Colon (tissue), 2 donors: ENCODE measurements around the gene ANAPC4.

Experiments
- FAIRE-seq: peaks from 2 replicates; lab custom pipeline; 2012; peaks lifted over from hg19 to GRCh38; lab: Jason Lieb, UNC
- donor health status: control.
- donor health status: control.

The ANAPC4 gene

DNA sequence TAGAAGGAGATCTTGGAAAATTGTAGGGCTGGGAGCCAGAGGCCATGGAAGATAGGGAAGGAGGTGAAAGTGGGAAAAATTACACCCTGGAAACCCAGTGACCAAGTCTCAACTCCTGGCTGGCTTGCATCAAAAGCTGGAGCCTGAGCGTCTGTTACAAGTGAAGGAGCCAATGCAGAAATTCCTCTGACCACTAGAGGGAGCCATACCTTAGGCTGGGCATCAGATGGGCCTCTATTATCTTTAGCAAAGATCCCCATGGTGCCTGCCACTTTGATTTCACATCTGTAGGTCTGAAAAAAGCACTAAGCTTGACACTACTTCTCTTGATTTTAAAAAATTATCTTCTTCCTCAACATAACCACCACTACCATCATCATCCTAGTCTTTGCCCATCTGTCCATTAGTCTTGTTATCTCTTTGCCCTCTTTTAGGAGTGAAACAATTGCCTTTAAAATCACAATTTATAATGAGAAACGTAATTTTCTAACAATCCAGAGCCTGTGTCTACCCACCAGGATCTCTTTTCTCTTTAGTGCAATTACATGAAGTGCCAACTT is 62.9 kb downstream of the ANAPC4 start:
- no peak for FAIRE-seq

DNA sequence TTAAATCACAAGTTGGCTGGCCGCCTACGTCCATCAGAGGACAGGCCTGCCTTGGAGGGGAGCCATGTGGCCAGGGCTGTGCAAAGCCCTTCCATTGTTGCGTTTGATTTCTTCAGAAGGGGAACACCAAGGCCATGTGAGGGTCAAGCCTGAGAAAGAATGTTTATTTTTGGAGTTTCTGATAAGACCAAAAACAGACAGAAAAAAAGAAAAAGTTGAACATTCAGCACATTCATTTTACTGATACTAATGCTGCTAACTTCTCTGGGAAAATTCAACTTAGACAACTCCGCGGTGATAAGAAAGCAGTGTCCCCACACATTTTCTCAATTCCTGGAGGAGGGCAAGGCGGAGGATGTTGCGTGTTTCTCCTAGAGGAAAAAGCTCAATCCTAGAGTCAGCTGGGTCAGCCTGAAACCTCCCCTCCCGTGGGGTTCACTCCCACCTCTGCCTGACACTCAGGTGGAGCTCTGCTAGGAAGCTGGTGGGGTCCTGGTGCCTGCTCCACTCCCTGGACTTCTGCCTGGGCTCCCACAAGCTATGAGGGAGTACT is 63.5 kb downstream of the ANAPC4 start:
- no peak for FAIRE-seq

DNA sequence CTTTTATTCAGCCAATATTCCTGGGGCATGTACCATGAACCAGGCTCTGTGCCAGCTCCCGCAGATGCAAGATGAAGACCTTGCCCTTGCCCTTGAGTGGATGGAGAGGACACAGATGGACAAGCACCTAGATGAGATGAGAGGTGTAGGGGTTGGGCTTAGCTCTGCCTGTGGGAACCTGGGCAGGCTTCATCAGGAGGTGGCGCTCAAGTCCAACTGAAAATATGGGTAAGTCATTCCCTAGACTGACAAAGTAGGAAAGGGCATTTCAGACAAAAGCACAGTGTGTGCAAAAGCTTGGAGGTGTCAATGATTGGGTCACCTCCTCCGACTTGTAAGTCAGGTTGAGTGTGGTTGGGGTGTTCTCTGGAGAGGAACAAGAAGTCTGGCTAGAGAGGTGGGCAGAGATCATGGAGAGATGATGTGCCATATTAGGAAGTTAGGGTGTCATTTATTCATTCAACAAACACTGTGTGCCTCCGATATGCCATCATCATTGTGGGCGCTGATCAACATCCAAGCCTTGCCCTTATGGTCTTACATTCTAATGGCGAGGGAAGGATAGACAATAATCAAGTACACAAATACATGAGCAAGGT is 64.6 kb downstream of the ANAPC4 start:
- FAIRE-seq = no peak

DNA sequence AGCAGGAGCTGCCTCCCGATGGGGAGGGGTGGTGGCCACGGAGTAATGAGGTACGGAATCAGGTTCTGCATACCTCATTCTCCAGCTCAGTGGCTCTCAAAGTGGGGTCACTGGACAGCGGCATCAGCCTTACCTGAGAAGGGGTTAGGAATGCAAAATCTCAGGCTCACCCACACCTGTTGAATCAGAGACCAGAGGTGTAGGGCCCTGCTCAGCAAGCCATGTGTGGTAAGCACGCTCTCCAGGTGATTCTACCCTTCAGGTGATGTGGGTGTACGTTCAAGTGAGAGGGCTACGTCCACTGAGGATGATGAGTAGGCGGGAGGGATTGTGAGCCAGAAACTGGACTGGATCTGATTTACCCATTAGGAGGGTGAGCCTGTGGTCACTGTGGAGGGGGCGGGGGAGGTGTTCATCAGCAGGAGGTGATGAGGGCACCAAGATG is 65.8 kb downstream of the ANAPC4 start:
- no peak for FAIRE-seq

DNA sequence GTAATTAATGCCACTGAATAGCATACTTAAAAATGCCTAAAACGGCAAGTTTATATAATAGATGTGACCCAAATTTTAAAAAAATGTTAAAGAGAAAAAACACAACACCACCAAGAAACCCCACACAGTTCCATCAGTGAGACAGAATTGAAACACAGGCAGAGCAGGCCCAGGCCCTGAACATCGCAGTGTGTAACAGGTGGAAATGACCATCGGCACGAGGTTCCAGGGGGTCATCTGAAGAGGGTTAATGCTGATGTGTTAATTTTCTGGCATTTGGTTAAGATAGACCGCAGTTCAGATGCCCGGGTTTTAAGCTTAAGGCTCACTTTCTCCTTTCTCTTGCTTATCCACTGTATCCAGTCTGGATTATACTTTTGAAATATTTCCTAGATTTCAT is 66.8 kb downstream of the ANAPC4 start:
- no peak for FAIRE-seq

DNA sequence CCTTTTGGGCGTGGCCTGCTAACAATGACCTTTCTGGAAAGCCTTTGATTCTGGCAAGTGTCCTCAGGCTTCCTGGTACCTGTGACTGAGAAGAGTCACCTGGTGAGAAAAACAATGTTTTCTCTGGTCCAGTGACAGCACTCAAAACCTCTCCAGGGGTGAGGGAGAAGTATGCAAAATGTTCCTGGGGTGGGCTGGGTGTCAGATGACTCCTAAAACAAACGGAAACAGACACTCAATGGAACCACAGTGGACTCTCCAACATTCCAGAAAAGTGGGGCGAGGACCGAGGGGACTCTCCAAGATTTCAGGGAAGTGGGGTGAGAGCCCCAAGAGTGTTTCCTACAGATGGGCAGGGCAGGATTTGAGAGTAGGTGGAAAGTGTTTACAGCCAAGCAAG is 69.5 kb downstream of the ANAPC4 start:
- no peak for FAIRE-seq

DNA sequence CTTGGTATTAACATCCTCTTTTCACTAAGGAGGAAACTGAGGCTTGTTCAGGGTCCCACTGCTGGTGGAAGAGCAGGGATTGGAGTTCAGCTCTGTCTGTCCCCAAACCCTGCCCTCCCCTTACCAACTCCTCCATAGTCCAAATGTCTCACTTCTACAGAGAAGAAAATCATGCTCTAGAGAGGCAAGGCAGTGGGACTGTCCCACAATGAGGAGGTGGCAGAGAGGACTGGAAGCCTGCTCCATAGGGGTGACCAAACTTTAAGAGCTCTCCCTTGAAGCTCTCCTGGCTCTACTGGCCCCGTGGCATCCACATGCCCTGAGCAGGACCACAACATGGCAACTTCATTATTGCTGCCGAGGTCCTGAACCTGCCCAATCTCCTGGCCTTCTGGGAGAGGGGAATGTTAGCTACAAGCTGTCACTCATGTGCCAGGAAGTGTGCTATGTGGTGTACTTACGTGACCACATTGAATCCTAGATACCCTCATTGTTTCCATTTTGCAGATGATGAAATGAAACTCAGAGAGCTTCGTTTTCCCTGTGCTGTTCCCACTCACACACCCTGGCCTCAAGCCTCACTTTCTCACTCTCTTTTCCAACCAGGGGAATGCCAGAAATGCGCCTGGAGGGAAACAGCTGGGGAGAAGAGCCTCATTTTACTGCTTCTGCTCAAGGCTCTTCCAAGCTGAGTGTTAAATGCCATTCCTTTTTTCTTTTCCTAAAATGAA is 71.5 kb downstream of the ANAPC4 start:
- FAIRE-seq = no peak

DNA sequence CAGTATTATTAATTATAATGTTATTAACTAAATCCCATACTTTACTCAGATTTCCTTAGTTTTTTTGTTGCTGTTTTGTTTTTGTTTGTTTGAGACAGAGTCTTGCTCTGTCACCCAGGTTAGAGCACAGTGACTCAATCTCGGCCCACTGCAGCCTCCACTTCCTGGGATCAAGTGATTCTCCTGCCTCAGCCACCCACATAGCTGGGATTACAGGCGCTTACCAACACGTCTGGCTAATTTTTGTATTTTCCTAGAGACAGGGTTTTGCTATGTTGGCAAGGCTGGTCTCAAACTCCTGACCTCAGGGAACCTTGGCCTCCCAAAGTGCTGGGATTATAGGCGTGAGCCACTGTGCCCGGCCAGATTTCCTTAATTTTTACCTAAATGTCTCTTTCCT is 72.2 kb downstream of the ANAPC4 start:
- FAIRE-seq = no peak

DNA sequence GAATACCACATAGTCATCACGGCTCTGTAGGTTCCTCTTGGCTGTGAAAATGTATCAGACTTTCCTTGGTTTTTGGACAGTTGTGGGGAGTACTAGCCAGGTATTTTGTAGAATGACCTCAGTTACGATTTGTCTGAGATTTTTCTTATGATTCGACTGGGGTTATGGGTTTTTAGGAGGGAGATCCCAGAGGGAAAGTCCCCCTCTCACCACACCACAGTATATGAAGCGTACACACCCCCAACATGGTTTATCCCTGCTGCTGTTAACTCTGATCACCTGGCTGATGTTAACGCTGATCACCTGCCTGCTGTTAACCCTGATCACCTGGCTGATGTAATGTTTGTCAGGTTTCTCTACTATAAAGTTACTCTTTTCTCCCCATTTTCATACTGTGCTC is 72.6 kb downstream of the ANAPC4 start:
- FAIRE-seq = no peak

DNA sequence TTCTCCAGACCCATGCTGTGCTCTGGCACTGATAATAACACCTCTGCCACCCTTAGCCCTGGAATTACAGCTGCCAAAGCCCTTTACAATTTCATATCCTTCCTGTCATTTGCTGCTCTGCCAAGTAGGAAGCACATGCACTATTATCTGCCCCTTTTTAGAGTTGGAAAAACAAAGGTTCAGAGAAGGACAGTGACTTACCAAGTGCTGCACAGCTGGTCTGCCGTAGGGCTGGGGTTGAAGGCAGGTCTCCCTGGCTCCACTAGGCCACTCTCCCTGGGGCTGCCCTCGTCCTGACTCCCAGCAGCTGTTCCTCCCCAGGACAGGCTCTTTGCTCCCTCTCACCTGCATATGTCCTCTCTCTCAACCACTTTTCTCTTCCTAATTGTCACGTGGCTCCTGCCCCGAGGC is 73.4 kb downstream of the ANAPC4 start:
- no peak for FAIRE-seq

DNA sequence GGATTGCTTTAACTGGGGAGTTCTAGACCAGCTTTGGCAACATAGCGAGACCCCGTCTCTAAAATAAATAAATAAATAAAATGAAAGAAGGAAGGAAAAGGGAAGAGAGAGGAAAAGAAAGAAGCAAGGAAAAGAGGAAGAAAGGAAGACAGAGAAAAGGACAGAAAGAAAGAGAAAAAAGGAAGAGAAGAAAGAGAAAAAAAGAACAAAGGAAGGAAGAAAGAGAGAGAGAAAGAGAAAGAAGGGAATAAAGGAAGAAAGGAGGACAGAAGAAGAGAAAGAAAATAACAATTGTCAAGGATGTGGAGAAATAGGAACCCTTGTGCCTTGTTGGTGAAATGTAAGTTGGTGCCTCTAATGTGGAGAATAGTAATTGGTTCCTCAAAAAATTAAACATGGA is 74.6 kb downstream of the ANAPC4 start:
- no peak for FAIRE-seq

DNA sequence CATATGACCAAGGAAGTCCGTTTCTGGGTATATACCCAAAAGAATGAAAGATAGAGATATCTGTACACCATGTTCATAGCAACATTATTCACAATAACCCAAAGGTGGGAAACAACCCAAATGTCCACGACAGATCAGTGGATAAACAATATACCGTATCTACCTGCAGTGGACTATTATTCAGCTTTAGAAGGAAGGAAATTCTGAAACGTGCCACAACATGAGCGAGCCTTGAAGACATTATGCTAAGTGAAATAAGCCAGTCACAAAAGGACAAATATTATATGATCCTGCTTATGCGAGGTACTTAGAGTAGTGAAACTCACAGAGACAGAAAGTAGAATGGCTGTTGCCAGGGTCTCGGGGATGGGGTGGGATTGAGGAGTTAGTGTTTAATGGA is 75.0 kb downstream of the ANAPC4 start:
- no peak for FAIRE-seq

DNA sequence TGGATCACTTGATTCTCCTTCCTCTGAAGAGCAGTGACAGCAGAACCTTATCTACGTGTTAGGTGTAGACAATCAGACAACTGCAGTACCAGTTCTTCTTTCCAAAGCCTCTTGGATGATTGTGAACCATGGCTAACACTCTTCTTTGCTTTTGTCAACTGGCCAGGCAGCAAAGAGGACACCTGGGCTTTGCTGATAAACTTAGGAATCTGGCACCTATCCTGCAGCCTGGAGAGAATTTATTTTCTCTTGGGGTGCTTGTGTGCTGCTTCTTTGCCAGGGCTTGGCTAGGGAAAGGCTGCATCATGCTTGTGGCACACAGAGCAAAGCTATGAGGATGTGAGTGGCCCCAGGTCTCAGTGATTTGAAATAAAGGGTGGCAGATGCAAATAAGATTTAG is 77.4 kb downstream of the ANAPC4 start:
- no peak for FAIRE-seq

DNA sequence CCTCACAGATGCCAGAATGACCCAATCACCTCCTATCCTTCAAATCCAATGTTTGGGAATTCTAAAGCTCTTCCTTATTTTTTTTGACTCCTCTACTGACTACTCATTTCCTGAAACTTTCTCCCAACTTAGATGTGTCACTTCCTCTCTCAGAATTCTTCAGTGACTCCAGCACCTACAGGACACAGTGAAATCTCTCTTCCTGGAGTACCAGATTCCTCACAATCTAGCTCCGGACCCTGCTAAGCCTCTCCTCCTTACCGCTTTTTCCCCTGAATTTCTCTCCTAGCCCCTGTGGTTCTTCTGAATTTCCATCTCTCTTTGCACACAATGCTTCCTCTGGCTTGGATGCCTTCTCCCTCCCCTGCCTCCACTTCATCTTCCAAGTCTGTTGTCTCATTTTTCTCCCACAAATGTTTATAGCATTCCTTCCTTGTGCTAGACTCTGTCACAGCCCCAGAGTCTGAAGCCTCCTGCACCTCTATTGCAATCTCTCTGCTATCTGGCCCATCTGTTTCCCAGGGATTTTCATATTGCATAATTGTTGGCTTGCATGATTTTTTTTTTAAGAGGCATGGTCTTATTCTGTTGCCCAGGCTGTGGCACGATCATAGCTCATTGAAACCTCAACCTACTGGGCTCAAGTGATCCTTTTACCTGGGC is 80.1 kb downstream of the ANAPC4 start:
- no peak for FAIRE-seq

DNA sequence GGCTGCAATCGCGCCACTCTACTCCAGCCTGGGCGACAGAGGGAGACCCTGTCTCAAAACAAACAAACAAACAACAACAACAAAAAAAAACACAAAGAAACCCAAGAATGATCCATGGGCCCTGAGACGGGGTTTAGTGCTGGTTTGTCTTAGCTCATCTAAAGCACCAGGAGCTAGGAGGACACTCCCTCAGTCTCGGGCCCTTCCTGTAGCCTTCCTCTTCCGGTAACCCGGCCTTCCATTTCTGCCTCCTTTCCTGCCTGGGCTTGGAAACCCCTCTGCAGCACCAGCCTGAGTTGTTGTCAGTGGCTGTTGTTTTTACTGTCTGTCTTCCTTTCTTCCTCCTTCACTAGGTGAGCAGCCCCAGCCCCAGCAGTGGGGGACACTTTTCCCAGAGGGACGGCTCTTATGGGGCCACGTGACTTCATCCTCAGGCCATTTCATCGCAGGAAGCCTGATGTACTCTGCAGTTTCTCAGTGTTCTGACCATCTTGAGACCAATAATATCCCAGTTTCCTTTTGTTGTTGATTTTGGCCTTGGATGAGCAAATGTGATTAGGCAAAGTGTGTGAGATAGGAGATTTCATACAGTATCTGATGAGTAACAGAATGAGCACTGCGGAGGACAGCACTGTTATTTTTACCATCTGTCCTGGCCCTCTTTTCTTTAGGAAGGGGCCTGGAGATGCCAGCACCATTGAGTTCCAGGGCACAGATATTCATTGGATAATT is 90.1 kb downstream of the ANAPC4 start:
- FAIRE-seq = no peak

DNA sequence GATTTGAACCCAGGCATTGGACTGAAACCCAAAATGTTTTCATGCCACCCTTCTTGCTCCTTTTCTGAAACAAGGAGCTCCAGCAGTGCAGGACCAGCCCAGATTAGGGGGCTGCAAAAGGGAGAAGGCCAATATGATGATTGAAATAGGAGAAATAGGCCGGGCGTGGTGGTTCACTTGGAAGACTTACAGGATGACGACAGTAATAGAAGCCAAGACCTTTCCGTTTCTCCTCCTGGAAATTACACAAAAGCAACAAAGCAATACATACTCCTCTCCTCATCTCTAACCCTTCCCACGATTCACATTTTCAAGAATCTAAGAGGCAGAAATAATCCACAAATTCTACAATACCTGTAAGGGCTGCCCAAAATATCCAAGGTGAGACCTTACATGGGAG is 90.8 kb downstream of the ANAPC4 start:
- FAIRE-seq = no peak
